Measurements from ENCODE around the gene SNF8. TPM values are rescaled to one million over a fixed set of nuclear protein-coding genes. Genes with fewer than 3 reads are reported as not detected.
A peak's percentile ranks its signal among the peaks of the same experiment; 100 is the strongest.

SNF8 gene
- polyA plus RNA-seq, 3 donors: 86.2 to 107 (median 101) TPM

DNA sequence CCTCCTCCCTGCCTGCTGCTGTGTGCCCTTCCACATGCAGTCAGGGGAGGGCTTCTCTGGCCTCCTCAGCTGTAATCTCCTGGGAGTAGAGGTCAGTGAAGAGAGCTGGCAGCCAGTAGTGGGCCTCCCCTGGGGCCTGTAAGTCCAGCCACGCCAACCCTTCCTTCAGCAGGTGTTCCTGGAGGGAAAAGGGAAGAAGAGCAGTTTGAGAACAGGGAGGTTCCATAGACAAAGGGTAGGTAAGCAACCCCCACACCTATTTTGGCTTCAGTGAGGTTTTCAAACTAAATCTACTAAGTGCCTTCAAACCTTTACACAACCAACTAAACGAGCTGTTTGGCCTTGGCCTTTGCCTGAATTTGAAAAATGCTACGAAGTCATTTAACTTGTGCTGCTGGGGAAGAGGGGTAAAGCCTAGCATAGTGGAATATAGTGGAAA, 14.2 kb downstream of the SNF8 start:
- DNase-seq (ENCODE audit: low read depth in 3 of 3, low spot score in 2 of 3): no peak

DNA sequence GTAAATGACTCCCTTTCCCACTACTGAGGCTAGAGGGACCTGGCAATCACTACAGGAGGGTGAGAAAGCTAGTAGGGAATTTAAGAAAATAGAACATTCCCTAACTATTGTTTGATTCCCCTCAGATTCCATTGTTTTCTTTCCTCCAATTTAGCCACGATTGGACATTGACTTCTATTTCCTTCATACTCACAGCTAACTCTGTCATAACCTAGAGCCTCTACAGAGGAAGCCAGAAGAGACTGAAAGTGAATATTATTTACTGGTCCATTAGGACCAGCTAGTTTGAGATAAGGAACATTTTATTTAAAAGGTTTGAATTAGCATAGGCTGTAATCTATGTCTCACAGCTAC, 14.9 kb downstream of the SNF8 start:
- no peak for DNase-seq (ENCODE audit: low read depth in 3 of 3, low spot score in 2 of 3)

DNA sequence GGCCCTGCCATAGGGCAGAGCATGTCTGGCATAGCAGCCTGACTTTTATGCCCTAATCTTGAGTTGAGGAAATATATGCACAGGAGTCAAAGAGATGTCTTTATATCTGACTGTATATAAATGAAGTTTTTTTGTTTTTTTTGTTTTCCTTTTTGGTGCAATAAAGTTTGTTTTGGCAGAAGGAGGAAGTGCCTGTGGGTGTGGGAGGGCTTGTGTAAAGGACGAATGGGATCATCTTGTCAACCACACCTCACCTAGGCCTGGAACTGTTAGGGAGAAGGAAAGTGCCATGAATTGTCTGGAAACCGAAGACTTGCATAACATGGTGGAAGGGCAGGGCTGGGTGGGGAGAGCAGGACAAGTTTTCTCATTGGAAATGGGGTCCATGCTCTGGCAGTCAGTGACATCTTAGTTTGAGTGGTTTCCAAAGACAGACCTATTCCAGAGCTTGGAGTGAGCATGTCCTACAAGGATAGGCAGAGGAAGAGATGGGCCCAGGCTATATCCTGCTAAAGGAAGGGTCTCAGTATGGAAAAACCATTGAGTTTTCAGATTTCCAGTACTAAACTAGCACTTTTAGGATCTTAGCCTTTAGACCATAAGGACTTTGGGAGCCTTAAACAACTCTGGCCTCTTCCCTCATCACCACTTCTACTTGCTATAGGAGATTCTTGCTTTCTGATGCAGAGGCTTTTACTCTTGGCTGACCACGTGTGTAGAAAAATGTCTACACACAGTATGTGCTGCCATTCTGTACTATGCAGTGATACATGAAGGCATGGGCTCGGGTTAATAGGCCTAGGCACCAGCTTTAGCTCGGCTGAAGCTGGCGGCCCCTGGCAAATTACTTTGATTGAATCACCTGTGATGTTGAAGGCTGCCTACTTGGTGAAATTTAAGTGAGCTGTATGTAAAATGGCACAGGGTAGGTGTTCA, 15.5 kb downstream of the SNF8 start:
- DNase-seq (ENCODE audit: low read depth in 3 of 3, low spot score in 2 of 3): no peak

DNA sequence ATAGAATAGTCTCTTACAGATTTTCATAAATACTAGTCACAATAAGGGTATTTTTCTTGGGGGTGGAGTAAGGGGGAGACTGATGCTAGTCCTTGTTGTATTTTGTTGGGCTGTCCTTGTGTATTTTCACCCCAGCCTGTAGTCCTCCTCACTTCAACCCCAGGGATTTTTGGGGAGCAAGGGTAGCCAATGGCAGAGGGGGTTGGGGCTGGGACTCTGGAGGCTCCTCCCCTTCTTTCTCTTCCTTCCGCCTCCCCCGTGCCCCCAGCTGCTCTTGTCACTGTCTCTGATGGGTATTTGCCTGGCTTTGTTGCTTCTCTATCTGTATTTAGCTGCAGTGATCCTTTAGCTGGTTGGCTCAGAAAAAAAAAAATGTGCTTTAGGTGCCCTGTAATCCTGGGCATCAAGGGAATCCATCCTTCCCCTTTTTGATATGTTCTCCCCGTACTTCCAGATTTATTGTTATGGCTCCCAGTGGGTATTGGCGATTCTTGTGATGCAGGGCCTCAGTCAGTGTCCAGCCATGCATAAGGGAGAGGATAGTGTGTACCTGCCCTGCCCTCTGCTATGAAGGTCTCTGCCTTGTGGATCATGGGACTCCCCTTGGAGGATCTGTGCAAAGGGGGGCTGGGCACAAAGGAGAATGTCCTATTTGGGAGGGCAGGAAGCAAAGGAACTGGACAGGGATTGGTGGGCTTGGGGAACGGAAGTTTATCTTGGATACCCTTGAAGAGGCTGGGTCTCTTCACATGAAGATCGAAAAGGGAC, 16.5 kb downstream of the SNF8 start:
- DNase-seq (ENCODE audit: low read depth in 3 of 3, low spot score in 2 of 3): no peak

DNA sequence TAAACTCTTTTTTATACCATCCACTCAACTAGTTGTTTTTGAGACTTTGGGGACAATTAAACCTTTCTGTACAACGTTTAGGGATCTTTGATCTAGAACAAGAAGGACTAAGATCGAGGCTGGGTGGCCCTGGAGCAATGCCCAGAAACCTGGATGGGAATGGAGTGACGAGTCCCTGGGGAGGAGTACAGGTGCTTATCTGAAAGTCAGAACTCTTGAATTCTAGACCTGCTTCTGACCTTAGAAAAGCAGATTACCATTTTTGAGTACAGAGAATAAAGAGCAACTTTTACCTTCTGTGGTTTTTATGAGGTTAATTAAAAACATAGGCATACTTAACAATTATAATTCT, 18.7 kb downstream of the SNF8 start:
- DNase-seq (ENCODE audit: low read depth in 3 of 3, low spot score in 2 of 3): no peak

DNA sequence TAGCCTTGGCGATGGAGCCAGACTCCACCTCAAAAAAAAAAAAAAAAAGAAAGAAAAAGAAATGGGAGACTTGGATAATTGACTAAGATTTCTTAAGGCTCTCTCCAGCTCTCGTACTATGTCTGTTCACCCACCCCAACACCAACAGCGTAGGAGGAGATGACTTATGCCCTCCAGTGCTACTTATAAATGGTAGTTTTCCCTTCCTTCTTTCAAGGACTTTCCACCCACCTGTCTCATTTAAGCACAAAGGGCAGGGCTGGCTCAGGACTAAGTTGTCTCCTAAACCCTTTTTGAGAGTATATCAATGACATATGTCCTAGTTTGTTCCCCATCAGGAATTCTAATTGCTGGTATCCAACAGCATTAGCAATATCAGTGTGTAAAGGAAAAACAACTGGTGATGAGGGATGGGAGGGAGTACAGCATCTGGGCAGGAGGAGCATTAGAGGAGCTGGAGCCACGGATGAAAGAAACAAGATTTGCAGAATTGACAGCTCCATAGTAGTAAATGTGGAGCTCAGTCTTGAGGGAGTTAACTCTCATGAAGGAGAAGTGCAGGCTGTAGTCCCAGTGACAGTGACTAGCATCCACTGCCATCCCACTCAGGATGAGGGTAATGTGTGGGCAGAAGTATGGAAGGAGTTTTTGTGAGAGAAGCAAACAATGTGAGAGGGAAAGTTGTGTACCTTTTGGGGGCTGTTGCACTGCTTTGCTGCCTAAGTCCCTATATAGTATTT, 19.2 kb downstream of the SNF8 start:
- DNase-seq (ENCODE audit: low read depth in 3 of 3, low spot score in 2 of 3): no peak

DNA sequence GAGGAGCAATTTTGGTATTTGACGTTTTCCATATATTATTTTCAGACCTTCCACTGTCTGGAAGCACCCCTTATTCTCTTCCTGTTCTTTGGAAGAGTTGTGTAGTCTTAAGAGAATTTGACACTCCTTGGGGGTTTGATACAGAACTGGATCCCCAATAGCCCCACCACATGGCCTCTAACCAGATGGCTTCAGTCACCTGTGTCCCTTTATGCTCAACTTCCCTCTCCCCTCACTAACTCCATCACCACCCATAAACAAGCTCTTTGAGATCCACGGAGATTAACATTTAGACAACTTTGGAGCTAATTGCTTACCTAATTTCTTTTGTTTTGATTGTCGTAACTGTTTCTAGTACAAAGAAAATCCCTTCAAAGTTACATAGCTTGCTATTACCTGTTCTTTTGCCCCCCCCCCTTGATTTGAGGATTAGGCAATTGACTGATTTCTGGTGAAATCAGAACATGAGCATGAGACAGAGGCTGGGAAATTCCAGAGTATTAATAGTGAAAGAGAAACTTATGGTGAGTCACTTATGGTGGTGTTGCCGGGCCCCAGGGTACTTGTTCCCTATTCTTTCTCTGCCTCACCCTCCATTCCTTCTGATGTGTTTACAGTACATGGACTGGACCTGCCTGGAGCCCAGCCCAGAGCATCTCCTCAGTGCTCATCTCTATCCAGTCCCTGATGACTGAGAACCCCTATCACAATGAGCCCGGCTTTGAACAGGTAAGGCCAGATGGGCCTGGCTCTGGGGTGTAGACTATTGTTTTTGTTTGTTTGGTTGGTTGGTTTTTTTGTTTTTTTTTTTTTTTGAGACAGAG, 29.0 kb downstream of the SNF8 start:
- no peak for DNase-seq (ENCODE audit: low read depth in 3 of 3, low spot score in 2 of 3)

DNA sequence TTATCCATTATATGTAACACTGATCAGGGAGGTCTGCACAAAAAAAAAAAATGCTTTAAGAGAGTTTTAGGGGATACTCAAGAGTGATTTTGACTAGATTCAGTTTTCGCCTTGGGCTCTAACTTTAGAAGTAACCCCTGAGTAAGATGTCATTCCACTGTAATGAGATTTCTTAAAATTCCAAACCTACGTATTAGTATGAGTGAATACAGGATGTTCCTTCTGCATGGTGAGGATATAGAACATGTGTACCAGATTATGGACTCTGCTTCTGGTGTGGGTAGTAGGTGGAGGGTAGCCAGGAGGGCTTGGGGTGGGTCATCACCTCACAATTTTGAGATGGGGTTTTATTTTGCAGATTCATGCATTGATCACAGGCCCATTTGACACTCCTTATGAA, 32.2 kb downstream of the SNF8 start:
- no peak for DNase-seq (ENCODE audit: low read depth in 3 of 3, low spot score in 2 of 3)

DNA sequence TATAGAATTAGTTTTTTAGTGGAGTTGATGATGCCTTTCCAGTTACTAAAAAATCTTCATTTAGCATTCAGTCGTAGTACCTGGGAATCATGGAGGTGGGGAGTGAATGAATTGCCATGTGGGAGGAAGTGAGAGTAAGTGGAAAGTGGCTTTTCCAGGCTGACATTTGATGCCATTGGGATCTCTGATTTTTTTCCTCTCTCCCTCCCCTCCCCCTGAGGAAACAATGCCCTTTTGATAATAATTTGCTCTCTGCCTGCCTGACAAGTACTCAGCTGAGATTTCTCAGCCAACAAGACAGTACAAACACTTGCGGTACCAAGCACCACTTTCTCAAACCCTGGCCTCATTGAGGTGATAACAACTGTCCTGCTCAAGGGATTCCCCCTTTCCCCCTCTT, 34.3 kb downstream of the SNF8 start:
- no peak for DNase-seq (ENCODE audit: low read depth in 3 of 3, low spot score in 2 of 3)

DNA sequence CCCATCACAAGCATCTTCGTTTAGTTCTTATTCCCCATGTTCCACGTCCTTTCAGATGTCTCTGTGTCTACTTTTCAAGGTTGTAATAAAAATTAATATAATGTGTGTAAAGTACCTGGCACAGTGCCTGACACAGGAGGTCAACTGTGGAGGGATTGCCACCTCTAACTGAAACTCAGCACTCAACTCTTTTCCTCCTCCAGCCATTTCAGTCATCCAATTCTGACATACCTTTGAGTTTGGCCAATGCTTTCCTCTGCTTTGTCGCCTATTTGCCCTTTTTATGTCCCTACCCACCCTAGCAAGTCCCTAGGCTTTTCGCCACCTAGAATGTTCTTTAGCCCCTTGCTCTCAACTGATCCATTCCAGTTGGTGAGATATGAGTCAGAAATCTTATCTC, 34.9 kb downstream of the SNF8 start:
- DNase-seq (ENCODE audit: low read depth in 3 of 3, low spot score in 2 of 3): no peak

DNA sequence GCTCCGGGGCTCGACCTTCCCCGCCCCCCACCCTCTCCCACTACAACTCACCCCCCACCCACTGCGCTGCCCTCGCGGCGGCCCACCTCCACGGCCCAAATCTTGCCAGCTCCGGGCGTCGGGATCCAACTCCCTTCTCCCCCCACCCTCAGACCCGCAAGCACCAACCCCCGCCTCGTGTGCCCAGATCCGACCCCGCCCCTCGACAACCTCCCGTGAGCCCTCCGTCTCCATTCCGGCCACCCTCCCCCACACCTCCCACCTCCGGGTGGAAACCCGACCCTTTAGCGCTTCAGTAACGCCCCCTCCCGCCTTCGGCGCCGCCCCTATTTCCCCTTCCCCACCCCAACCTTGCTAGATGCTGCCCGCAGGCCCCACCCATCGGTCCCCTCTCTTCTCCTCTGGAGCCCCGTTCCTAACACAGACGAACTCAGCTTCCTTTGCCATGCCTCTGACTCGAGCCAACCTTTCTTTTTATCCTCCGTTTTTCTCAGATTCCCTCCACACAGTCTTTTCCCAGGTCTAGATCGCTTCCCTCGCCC, 35.7 kb downstream of the SNF8 start:
- DNase-seq (ENCODE audit: low read depth in 3 of 3, low spot score in 2 of 3): peak; percentile 69 to 85 (median 81)

DNA sequence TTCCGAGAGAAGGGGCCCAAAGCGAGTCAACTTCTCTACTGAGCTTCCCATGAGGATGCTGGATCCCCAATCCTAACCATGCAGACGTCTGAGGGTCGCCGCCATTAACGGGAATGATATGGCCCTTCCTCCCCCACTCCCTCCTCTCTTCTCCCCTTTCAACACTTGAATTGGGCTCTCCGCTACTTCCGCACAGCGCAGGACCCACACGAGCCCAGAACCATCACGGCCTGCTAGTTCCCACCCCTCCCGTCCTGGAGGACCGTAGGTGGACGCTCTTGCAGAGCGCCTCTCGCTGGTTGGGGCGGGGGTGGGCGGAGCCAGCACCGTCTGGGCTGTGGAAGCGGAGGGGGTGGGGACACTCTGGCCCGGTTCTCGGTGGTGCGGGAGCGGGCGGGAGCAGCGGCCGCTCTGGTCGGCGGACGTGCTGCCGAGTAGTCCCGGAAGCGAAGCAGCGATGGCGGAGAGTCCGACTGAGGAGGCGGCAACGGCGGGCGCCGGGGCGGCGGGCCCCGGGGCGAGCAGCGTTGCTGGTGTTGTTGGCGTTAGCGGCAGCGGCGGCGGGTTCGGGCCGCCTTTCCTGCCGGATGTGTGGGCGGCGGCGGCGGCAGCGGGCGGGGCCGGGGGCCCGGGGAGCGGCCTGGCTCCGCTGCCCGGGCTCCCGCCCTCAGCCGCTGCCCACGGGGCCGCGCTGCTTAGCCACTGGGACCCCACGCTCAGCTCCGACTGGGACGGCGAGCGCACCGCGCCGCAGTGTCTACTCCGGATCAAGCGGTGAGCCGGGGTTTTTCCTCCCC, 36.4 kb downstream of the SNF8 start, which contains the start of gene UBE2Z:
Gene UBE2Z, plus strand, starts transcription at position 361 of the 797 bp plus-strand sequence. Its CDS starts 97 bp downstream, at position 458.
- DNase-seq (ENCODE audit: low read depth in 3 of 3, low spot score in 2 of 3): peak; percentile 87 to 92 (median 88)

DNA sequence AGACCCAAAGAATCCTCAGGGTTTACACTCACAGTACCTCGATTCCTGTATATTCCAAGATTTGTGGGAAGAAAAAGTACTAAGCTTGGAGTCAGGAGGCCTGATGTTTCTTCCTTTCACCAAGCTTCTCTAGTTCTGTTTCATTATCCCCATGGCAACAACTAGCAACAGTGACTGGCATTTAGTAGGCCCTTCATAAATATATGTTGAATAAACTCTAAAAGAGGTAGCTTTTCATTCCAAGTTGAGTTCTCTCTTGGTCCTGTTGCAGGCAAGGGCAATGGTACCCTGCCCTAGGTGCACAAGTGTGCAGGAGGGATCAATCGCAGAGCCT, 37.0 kb downstream of the SNF8 start:
- peak in 2 of 3 donors; percentile 39 to 45 for DNase-seq (ENCODE audit: low read depth in 3 of 3, low spot score in 2 of 3)

DNA sequence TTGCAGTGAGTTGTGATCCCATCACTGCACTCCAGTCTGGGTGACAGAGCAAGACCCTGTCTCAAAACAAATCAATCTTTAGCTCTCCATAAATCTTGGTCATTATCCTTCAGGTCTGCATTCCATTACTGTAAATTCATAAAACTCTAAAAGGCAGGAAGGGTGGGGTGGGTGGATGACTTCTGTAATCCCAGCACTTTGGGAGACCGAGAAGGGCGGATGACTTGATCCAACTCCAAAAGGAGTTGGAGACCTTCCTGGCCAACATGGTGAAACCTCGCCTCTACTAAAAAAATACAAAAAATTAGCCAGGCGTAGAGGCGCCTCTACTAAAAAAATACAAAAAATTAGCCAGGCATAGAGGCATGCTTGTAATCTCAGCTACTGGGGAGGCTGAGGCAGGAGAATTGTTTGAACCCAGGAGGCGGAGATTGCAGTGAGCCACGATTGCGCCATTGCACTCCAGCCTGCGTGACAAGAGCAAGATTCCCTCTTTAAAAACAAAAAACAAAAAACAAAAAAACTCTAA, 38.6 kb downstream of the SNF8 start:
- DNase-seq (ENCODE audit: low read depth in 3 of 3, low spot score in 2 of 3): no peak

DNA sequence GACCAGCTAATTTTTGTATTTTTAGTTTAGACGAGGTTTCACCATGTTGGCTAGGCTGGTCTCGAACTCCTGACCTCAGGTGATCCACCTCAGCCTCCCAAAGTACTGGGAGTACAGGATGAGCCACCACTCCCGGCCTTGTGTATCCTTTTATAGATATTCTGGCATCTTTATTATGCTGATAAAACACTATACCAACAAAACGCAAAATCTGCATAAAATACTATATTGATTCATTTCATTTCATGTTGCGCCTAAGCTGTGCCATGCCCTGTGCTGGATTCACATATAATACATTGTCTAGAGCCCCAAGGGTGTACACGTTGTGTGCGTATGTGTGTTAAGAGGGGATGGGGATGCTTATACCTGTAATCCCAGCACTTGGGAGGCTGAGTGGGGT, 40.2 kb downstream of the SNF8 start:
- DNase-seq (ENCODE audit: low read depth in 3 of 3, low spot score in 2 of 3): no peak

DNA sequence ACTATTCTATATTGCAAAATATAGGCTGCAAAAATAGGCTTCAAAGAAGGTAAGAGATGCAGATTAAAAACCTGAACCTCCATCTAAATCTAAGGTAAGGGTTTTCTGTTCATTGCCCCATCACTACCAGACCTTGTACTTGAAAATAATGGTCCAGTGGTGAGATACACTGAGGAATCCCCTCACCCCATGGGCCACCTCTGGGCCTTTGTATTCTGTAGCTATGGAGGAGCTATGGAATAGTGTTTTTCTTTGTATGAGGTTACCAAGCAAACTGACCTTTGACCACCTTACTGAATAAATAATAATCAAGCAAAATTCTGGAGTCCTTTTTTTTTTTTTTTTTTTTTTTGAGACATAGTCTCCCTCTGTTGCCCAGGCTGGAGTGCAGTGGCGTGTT, 41.2 kb downstream of the SNF8 start:
- no peak for DNase-seq (ENCODE audit: low read depth in 3 of 3, low spot score in 2 of 3)

DNA sequence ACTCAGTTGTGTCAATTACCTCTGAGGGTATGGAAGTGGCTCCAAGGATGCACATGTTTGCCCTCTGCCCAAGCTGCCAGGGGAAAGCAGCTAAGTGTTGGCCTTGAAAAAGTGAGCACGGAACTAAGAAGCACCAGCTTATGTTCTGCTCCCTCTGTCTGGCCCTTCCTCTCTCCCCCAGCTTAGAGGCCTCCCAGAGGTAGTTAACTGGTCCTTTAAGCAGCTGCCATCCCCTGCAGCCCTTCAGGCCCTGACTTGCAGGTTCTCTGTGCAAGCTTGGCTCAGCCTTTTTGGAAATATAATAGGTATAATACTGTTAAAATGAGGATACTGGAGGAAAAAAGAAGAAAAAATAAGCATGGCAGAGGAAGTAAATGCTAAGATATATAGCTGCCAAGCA, 43.4 kb downstream of the SNF8 start:
- no peak for DNase-seq (ENCODE audit: low read depth in 3 of 3, low spot score in 2 of 3)

DNA sequence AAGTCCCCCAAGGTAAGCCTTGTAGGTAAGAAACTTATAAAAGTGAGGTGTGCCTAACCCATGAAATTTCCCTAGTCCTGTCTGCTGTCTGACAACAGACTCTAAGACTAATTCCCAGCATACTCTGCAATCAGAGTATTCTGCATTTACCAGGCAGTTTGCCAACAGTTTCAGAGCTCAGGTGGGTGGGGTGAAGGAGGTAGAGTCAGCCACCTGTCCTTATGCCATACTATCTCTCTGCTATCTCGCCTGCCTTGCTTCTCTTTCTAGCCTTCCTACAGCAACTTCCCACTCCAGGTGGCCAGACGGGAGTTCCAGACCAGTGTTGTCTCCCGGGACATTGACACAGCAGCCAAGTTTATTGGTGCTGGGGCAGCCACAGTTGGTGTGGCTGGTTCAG, 49.8 kb downstream of the SNF8 start:
- DNase-seq (ENCODE audit: low read depth in 3 of 3, low spot score in 2 of 3): no peak

Measured in right renal cortex interstitium (tissue), 3 donors.